Stimulated activated naive CD4-positive, alpha-beta T cell treated with Interleukin-2 at 50 U/mL for 16 hours (primary cell): ENCODE measurements around the gene CYB561D2.

Experiments used
- DNase-seq: peaks from one replicate; lab custom pipeline; 2025; lab: John Stamatoyannopoulos, UW

The CYB561D2 gene

DNA sequence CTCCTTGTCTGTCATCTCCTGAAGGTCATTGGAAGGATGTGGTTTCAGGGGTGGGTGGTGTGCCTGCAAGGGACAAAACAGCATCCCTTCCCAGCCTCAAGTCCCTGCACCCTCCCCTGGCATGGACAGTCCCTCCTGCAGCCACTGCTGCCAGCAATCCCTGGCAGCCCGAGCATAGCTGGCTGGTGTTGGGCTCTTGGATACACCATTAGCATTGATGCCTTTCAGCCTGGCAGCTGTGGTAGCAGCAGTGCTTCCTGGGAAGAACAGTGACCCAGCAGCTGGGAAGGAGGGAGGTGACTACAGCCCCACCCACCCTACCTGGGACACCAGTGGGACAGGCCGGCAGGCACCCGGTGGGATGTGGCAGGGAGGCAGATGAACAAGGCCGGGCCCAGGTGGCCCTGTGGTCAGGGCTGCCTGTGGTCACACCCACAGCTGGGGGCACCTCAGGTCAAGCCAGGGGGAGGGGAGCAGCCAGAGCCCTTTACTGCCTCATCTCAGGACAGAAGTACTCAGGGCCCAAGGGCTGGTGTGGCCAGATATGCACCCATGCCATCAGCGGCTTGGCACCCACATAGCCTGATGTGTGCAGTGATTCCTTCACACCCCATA lies 41.5 kb downstream of the CYB561D2 start:
- DNase-seq = no peak

- DNase-seq = no peak
Measured at GRCh38 chr3:50393061-50393460, 42.4 kb downstream of the CYB561D2 start.

GRCh38 chr3:50395070-50395860 lies 44.6 kb downstream of the CYB561D2 start:
- DNase-seq = no peak

DNA sequence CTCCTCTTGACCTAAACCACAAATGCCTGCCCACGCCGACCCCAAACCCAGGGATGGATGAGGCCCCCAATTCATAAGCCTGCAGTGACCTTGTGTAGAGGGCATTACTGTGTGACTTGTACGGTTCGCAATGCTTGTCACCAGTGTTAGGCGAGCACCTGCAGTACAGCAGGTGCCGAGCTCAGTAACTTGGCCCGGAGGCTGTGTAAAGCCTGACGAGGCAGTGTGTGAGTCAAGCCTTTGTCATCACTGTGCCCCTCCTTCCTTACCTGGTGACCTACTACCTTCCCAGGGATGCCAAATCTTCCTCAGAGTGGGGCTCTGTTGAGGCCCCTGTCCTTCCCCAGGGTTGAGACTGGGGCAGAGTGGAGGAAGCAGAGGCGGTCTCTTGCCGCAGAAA lies 45.8 kb downstream of the CYB561D2 start:
- no peak for DNase-seq

DNA sequence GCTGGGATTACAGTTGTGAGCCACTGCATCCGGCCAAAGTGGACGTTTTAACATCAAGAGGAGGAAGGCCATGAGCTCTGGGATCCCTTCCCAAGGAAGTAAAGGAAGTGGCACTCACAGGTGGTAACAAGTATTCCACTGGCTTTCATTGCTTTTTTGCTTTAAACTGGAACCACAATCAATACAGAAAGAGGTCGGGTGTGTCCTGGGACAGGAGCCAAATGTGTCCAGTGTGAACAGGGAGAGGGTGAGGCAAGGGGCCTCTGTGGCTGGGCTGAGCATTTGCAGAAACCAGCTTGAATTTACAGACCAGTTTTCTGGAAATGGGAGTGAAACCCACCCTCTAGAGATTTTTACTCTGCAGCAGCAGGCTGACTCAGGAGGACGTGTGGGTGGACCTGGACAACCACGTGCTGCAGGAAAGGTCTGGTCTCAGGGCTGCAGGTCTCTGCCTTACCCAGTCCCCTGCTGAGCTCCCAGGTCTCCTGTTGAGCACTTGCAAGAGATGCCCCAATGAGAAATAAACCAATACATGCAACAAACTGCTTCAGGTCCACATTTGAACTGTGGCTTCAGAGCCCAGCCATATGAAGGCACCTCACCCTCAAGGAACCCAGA lies 51.4 kb downstream of the CYB561D2 start:
- no peak for DNase-seq
